Mesenteric fat pad (tissue), 1 donor: ENCODE measurements around the gene C14orf93. TPM values are rescaled to one million over a fixed set of nuclear protein-coding genes. Genes with fewer than 3 reads are reported as not detected.
"Not testable (repeated sequence)": the region's sequence is repeated elsewhere in the genome, so short reads cannot be mapped to it uniquely, and the experiment has no call there.

ENCODE experiments used
- DNase-seq: peaks from one replicate; pipeline ENCODE4 v3.0.0-alpha.2; 2020; ENCODE audit warnings: low spot score
- total RNA-seq: library from RNA; stranded (reverse); fragmentation: NEBNext Ultra II Directional; extraction: Animal tissue kit (Norgen Biotek cat#: 25700); gene quantifications from one replicate; pipeline ENCODE4 v1.2.1, GENCODE V29; 2021
- donor health status: DM: yes; HTN: yes; CAD: no.

The C14orf93 gene
- total RNA-seq, 1 donor from 2014 or later: 4.9 TPM

- no peak for DNase-seq
Observed at GRCh38 chr14:23023022-23023794, 13.3 kb upstream of the C14orf93 start.

- no peak for DNase-seq
Observed at GRCh38 chr14:23021889-23022442, 12.0 kb upstream of the C14orf93 start.

DNA sequence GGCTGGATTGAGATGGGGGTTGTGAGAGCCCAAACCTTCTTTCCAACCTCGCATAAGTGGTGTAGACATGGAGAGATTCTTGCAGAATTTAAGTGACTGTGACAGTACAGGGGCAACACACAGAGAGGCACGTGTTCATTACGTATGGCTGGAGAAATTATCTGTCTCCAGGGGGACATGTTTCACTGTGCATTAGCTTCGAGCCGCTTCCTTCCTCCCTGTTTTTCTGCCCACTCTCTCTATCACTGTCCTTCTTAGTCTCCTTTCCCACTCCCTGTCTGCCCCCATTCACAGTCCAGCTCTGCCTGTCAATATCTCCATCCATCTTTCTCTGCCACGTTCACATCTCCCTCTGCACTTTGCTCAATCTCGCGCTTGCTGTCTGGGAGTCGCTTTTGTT, 11.5 kb upstream of the C14orf93 start:
- no peak for DNase-seq

DNA sequence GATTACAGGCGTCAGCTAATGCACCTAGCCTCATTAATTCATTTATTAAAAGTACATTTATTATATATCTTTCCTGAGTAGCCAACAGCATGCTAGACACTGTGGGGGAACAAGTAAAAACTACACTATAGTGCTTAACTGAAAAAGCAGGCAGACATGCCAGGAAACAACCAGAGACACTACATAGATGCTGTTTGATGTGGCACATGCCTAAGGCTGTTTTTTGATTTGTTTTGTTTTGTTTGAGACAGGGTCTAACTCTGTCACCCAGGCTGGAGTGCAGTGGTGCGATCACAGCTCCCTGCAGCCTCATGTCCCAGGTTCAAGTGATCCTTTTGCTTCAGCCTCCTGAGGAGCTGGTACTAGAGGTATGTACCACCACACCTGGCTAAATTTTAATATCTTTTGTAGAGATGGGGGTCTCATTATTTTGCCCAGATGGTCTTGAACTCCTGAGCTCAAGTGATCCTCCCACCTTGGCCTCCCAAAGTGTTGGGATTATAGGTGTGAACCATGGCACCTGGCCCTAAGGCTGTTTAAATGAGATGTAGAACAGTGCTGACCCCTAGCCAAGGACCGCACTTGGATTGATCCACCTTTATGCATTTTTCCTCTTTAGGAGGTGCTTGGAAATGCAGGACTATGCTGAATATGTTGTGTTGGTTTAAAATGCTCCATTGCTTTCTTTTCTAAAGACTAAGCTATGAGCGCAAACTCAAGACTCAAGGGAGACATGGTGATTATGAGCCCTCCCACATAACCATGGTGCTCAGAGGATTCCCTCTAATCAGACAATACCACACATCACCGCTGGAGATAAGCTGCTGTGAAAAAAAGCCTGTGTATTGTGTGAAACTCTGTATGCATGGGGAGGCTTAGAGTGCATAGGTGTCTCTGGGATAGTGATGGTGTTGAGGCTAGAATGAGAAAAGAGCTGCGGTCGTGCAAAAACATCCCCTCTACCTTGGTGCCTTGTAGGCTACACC, 10.5 kb upstream of the C14orf93 start:
- DNase-seq: no peak

- DNase-seq: no peak
Observed at GRCh38 chr14:23018107-23018506, 8.2 kb upstream of the C14orf93 start.

- no peak for DNase-seq
Observed at GRCh38 chr14:23017091-23017490, 7.1 kb upstream of the C14orf93 start.

DNA sequence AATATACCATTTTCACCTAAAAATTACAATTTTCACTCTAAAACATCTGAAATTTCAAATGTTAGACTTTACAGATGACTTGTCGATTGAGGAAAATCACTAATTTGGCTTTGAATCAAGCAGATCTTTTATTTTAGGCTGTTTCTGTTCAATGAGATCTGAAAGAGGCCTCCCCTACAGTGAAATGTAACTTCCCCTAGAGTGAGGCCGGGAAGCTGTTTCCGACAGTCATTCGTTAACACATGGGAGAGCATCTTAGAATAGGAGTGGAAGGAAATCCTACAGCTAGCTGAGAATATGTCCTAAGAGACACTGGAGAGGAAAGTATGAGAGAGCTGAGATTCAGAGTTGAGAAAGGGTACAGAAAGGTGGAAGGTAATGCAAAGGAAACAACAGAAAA, 5.7 kb upstream of the C14orf93 start:
- no peak for DNase-seq

GRCh38 chr14:23013749-23014054, 3.8 kb upstream of the C14orf93 start:
- not testable (repeated sequence) for DNase-seq

DNA sequence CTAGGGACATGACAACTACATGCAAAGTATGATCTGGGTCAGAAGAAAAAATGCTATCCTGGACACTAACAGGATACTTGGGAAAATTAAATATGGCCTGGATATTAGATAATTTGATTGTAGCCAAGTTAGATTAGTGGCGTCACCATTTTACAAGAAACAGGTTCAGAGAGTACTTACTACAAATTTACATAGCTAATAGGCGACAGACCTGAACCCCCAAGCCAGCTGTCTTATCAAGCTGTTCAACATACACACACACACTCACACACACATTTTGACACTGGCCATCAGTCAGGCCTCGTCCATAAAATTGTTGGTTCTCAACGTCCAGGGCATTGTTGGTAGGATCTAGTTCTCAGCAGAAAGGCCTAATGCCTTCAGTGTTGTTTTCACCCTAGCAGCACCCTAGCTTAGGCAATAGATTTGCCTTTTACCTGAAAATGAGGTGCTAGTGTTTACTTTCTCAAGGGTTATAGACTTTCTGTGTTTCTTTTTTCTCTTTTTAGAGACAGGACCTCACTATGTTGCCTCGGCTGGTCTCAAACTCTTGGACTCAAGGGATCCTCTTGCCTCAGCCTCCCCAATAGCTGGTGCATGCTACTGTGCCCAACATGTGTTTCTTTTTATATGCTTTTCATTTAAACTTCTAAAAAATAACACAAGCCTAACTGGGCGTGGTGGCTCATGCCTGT, 3.3 kb upstream of the C14orf93 start:
- no peak for DNase-seq

DNA sequence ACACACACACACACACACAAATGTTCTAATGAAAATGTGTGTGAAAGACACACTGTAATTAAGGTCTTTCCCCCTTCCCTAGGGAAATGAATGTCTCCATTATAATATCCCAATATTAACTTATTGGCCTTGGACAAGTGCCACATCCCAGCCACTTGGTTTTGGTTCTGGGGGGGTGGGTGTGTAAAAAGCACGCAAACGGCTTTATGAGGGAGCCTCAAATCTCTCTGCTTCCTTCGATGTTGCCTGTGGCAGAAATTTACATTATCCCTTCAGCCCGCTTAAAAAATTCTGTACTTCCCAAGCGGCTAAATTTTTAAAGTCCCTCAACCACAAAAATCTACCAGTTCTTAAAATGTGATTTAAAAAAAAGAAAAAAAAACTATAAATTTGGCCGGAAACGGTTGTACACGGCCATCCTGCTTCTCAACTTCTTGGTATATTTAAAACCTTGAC, 432 bp downstream of the C14orf93 start:
- no peak for DNase-seq

- DNase-seq: no peak
Observed at GRCh38 chr14:23008831-23009230, 1.1 kb downstream of the C14orf93 start.

DNA sequence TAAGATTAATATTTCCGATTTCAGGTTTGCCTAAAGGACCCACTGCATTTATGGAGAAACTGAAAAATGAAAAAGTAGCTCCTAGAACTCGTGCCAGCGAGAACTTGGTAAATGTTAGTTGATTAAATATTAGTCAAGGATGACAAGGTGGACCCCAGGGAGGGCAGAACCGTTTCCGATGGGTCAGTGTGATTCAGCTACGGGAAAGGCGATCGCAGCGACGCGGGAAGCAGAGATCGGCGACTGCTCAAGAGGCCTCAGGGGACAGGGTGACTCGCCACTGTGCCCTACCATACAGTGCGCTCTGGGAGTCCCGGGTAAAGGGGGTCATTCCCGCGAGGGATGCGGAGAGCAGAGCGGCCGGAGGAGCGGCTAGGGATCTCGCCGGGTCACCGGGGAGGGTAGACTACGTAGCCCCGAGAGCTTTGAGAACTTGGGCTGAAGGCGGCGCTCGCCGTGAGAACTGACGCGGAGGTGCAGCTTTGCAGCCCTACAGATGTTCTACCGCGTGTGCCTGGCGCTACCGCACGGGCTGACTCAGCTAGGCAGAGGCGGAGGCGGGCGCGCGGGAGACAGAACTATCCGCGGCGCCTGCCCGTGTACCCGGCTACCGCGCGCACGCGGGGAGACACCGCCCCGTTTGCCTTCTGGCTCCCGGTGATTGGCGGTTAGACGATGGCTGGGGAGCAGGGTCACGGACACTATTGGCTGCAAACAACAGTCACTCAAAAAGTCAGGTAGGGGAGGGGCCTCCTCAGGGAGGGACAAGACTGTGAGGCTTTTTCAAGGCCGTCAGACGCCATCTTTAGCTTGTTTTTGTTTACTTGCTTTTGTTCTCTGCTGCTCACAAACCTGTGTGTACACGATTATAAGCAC, 3.2 kb downstream of the C14orf93 start:
- DNase-seq: peak; percentile 98

GRCh38 chr14:23006188-23006534, 3.8 kb downstream of the C14orf93 start:
- DNase-seq: no peak

GRCh38 chr14:23005451-23006187, 4.3 kb downstream of the C14orf93 start:
- DNase-seq: no peak

DNA sequence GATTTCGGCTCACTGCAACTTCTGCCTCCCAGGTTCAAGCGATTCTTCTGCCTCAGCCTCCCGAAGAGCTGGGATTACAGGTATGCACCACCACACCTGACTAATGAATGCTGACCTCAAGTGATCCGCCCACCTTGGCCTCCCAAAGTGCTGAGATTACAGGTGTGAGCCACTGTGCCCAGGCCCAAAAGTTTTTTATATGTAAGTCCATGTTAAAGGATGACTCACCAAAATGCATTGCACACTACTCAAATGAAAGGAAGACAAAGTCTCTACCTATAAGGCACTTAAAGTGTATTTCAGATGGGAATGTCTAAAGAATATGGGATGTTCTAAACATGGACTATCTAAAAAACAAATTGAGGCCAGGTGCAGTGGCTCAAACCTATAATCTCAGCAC, 5.7 kb downstream of the C14orf93 start:
- DNase-seq: not testable (repeated sequence)

DNA sequence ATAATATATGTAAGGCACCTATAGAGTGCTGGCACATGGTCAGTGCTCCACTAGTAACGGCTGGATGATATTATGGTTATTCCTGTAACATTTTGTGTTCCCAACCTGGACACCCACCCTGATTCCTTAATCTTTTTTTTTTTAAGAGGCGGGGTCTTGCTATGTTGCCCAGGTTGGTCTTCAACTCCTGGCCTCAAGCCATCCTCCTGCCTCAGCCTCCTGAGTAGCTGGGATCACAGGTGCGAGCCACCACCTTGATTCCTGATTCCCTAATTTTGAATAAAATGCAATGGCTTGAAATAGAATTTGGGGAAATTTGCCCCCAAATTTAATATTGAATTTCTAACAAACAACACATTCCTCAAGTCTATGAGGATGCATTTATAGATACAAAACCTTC, 7.4 kb downstream of the C14orf93 start:
- DNase-seq: no peak

- no peak for DNase-seq
Observed at GRCh38 chr14:23000860-23001259, 9.1 kb downstream of the C14orf93 start.

- DNase-seq: peak; percentile 85
Observed at GRCh38 chr14:22998329-22999012, 11.5 kb downstream of the C14orf93 start.

DNA sequence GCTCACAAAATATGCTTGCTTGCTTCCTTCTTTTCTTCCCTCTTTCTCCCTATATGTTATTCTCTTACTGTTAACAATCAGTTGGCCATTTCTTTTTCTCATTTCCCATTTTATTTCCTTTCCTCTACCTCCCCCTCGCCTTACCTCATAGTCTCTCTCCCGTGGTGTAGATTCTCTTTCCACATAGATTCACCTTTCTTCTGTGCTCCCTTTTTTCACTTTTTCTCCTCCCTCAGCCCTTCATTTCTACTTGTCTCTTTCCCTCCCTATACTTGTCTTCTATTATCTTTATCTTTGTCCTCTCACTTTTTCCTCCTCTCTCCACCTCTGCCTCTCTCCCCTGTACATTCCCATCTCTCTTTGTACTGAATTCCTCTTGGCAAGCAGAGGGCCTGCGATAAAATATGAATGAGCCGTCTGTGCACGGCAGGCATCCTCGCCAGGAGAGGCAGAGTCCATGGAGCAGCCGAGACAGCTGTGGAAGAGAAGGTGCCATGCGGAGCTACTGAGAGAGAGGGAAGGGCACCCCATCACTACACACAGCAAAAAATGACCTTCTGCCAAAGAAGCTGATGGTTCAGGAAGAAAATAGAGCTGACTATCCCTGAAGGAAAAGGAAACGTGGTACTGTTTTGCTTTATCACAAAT, 12.1 kb downstream of the C14orf93 start:
- DNase-seq: peak; percentile 18
